Measurements from ENCODE around the gene IL1RAPL1.

DNA sequence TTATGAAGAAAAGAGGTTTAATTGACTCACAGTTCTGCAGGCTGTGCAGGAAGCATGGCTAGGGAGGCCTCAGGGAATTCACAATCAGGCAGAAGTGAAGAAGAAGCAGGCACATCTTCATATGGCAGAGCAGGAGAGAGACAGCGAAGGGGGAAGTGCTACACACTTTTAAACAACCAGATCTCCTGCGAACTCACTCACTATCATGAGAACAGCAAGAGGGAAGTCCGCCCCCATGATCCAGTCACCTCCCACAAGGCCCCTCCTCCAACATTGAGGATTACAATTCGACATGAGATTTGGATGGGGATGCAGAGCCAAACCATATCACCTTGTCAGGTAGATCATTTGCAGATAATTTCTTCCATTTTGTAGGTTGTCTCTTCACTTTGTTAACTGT lies 1072.7 kb downstream of the IL1RAPL1 start:
- no peak for TF ChIP-seq TAF1 (IDR thresholded peaks at IDR 0.05; ENCODE audit: borderline replicate concordance, insufficient read depth, low read length)
- no peak for TF ChIP-seq POLR2AphosphoS5 (IDR thresholded peaks at IDR 0.05; ENCODE audit: low read depth, low read length)
- TF ChIP-seq, protein P1, sequence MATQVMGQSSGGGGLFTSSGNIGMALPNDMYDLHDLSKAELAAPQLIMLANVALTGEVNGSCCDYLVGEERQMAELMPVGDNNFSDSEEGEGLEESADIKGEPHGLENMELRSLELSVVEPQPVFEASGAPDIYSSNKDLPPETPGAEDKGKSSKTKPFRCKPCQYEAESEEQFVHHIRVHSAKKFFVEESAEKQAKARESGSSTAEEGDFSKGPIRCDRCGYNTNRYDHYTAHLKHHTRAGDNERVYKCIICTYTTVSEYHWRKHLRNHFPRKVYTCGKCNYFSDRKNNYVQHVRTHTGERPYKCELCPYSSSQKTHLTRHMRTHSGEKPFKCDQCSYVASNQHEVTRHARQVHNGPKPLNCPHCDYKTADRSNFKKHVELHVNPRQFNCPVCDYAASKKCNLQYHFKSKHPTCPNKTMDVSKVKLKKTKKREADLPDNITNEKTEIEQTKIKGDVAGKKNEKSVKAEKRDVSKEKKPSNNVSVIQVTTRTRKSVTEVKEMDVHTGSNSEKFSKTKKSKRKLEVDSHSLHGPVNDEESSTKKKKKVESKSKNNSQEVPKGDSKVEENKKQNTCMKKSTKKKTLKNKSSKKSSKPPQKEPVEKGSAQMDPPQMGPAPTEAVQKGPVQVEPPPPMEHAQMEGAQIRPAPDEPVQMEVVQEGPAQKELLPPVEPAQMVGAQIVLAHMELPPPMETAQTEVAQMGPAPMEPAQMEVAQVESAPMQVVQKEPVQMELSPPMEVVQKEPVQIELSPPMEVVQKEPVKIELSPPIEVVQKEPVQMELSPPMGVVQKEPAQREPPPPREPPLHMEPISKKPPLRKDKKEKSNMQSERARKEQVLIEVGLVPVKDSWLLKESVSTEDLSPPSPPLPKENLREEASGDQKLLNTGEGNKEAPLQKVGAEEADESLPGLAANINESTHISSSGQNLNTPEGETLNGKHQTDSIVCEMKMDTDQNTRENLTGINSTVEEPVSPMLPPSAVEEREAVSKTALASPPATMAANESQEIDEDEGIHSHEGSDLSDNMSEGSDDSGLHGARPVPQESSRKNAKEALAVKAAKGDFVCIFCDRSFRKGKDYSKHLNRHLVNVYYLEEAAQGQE (IDR thresholded peaks at IDR 0.05; ENCODE audit: insufficient read depth in 1 of 2, low read depth in 2 of 2, low read length in 2 of 2) = no peak
- no peak for TF ChIP-seq SIN3A (IDR thresholded peaks at IDR 0.05; ENCODE audit: borderline replicate concordance, insufficient read depth, low read length)
- TF ChIP-seq FOXP2 (optimal IDR thresholded peaks at IDR 0.05; ENCODE audit: borderline replicate concordance, extremely low read depth, extremely low read length, insufficient read depth) = no peak

Data from PFSK-1 (cell line).